Esophagus squamous epithelium (tissue), 5 donors: ENCODE data around the gene SLFN12. TPM values are rescaled to one million over a fixed set of nuclear protein-coding genes. Genes with fewer than 3 reads are reported as not detected.
A peak's percentile ranks its signal among the peaks of the same experiment; 100 is the strongest.

Source experiments
- DNase-seq: peaks from one replicate; lab custom pipeline; 2025; lab: John Stamatoyannopoulos, UW
- H3K27ac ChIP-seq, 4 donors: fragments of 200-600 bp; sonication (generic); one replicate each; pipeline ENCODE4 v1.5.1; 2016 to 2019; ENCODE audit warnings: mild to moderate bottlenecking in 1 of 4
- H3K27me3 ChIP-seq, 4 donors: fragments of 200-600 bp; sonication (generic); 1 replicate in 3 of 4; 2 replicates in 1 of 4; pipeline versions ENCODE4 v1.5.1 to v1.6.0; 2017 to 2021; ENCODE audit warnings: antibody characterized with exemption in 1 of 4
- H3K36me3 ChIP-seq, 3 donors: fragments of 200-600 bp; sonication (generic); one replicate each; pipeline ENCODE4 v1.5.1; 2016 to 2019
- H3K4me1 ChIP-seq, 3 donors: fragments of 200-600 bp; sonication (generic); one replicate each; pipeline ENCODE4 v1.5.1; 2017 to 2019
- H3K4me3 ChIP-seq, 4 donors: fragments of 200-600 bp; sonication (generic); 1 replicate in 3 of 4; 2 replicates in 1 of 4; pipeline ENCODE4 v1.5.1; 2016 to 2019; ENCODE audit warnings: mild to moderate bottlenecking in 2 of 4, moderate library complexity in 1 of 4
- H3K9me3 ChIP-seq, 3 donors: fragments of 200-600 bp; sonication (generic); one replicate each; pipeline ENCODE4 v1.5.1; 2016 to 2019
- CTCF ChIP-seq, 6 experiments: fragments of 450-650 bp in 4 of 6; fragments of 200-600 bp in 2 of 6; sonication (generic) in 2 of 6; IDR thresholded peaks; one replicate each; pipeline ENCODE4 v1.5.1; 2016 to 2019; ENCODE audit warnings: antibody characterized with exemption in 6 of 6, mild to moderate bottlenecking in 4 of 6, moderate library complexity in 4 of 6
- POLR2A ChIP-seq, 4 donors: fragments of 450-650 bp; IDR thresholded peaks; one replicate each; pipeline ENCODE4 v1.6.1; 2017; ENCODE audit warnings: antibody characterized with exemption in 4 of 4, mild to moderate bottlenecking in 4 of 4, moderate library complexity in 3 of 4
- WGBS, 2 donors: methylation state at CpG; one replicate each; pipeline ENCODE4 v1.1.5; 2018; 5-methylcytosine and 5-hydroxymethylcytosine counted together
- intact Hi-C: fragments of 100-400 bp; cut with DNase I; formaldehyde crosslinking; loops from one replicate; pipeline ENCODE4 v1.15.0; 2022
- small RNA-seq, 4 donors: library from RNA; depleted of rRNA; stranded (forward); fragments of <200 nt; gene quantifications; one replicate each; pipeline ENCODE3, GENCODE V24; 2016
- total RNA-seq, 4 donors: library from RNA; depleted of rRNA; stranded (reverse); fragments of >200 nt; gene quantifications; one replicate each; pipeline ENCODE4 v1.1.0, GENCODE V29; 2016
- donor health status: DM: yes; HTN: yes; CAD: no.

SLFN12 gene
- total RNA-seq, 4 donors from 2014 or later, result 1.3 to 5.0 (median 3.7) TPM

DNA sequence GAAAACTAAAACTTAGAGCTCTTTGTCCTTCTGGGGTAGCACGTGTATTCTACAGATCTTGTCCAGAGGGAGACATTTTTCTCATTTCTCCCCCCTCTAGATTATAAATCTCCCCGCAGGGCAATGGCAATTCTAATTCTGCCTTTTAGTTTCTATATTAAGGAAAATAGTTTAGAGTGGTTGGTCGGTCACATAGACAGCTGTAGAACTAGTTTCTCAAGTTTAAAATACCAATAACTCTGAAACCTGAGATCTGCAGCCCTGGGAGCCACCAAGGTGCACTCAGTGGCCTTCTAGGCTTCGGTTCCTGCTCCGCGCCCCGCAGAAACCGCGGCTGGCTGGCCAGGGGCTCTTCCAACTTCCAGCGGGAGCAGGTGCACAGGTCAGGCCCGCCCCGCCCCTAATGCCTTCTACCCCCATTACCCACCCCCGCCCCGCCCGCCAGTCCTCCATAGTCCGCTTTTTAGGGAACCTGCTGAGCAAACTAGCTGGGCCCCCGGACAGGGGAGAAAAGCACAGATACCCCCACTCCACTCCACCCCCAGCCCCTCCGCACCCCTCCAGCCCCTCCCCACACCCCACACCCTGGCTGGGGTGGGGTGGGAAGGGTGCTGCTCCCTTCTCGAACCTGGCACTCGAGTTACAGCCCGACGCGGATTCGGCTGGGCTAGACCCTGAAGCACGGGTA, 59.3 kb downstream of the SLFN12 start:
- peak overlapping the region; percentile 76 to 94 (median 90) for H3K27ac ChIP-seq
- no peaks in the 10 kb centered on the region for H3K36me3 ChIP-seq
- peak overlapping the region; percentile 42 to 87 (median 64) for H3K4me3 ChIP-seq
- no peaks in the 10 kb centered on the region for H3K9me3 ChIP-seq
- intact Hi-C loops, result no loop called here
- H3K27me3 ChIP-seq, result peaks cover 0 to 16% (median 0%) of the 10 kb centered on the region in 4 donors
- DNase-seq, result no peak
- 1 to 2% methylated on average over 4 to 11 of the region's 25 CpGs for WGBS, 2 donors
- TF ChIP-seq CTCF (IDR thresholded peaks at IDR 0.05), result no peak
- no peak for TF ChIP-seq POLR2A (IDR thresholded peaks at IDR 0.05)
- H3K4me1 ChIP-seq, result peaks cover 0 to 48% (median 11%) of the 10 kb centered on the region in 3 donors

DNA sequence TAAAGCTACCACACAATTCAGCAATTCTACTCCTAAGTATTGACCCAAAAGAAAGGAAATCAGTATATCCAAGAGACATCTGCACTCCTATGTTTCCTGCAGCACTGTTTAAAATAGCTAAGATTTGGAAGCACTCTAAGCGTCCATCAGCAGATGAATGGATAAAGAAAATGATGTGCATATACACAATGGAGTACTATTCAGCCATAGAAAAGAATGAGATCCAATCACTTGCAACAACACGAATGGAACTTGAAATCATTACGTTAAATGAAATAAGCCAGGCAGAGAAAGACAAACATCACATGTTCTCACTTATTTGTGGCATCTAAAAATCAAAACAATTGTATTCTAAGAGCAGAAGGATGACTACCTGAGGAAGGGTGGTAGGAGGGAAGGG, 60.4 kb downstream of the SLFN12 start:
- intact Hi-C loops, result no loop called here
- Histone ChIP-seq H3K27me3 (peaks cover 0 to 16% (median 0%) of the 10 kb centered on the region in 4 donors), H3K4me1 (peaks cover 0 to 55% (median 11%) of the 10 kb centered on the region in 3 donors), H3K36me3 (no peaks in the 10 kb centered on the region), H3K4me3 (peak overlapping the region in 1 of 4 donors; percentile 87), H3K9me3 (no peaks in the 10 kb centered on the region), H3K27ac (no peak overlapping the region)
- TF ChIP-seq CTCF (IDR thresholded peaks at IDR 0.05), result no peak
- TF ChIP-seq POLR2A (IDR thresholded peaks at IDR 0.05), result no peak
- WGBS, 2 donors, result 82 to 86% methylated on average over 3 of the region's 3 CpGs
- no peak for DNase-seq

GRCh38 chr17:35368081-35368830, 64.0 kb downstream of the SLFN12 start:
- Histone ChIP-seq H3K4me1 (peaks cover 0 to 25% (median 4%) of the 10 kb centered on the region in 3 donors), H3K27me3 (peaks cover 0 to 13% (median 0%) of the 10 kb centered on the region in 4 donors), H3K36me3 (peaks cover 0 to 3% (median 0%) of the 10 kb centered on the region in 3 donors), H3K9me3 (no peaks in the 10 kb centered on the region), H3K27ac (peak overlapping the region in 1 of 4 donors; percentile 26), H3K4me3 (no peak overlapping the region)
- intact Hi-C loops, result no loop called here
- TF ChIP-seq CTCF (IDR thresholded peaks at IDR 0.05) (no peak), POLR2A (IDR thresholded peaks at IDR 0.05) (no peak)
- no peak for DNase-seq
- WGBS, 2 donors, result 48 to 73% methylated on average over 2 to 4 of the region's 4 CpGs

DNA sequence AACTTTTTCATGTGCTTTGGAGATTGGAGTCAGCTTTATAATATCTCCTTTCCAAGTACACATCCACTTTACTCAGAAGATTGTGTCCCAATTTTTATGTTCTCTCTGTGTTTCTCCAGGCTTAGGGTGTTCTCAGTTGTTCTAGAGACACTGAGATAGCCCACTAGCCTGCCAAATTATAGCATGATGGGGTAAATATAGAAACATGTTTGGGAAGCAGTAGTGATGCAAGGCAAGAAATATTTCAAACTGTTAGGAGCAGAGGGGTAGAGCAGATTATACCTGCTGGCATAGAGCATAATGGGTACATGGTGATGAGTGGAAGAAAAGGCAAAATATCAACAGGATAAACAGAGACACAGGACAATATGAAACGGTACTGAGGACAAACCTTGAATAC, 71.3 kb downstream of the SLFN12 start:
- DNase-seq, result no peak
- WGBS, 2 donors, result 60 to 63% methylated on average over 1 of the region's 1 CpG
- no peak overlapping the region for H3K27ac ChIP-seq
- H3K4me1 ChIP-seq, result no peaks in the 10 kb centered on the region
- no peaks in the 10 kb centered on the region for H3K9me3 ChIP-seq
- H3K36me3 ChIP-seq, result peaks cover 0 to 38% (median 6%) of the 10 kb centered on the region in 3 donors
- TF ChIP-seq POLR2A (IDR thresholded peaks at IDR 0.05) (no peak), CTCF (IDR thresholded peaks at IDR 0.05) (no peak)
- H3K4me3 ChIP-seq, result no peak overlapping the region
- H3K27me3 ChIP-seq, result no peaks in the 10 kb centered on the region
- intact Hi-C loops, result no loop called here

Small RNA genes lying within 50 kb of the gene (small RNA-seq; reads per million reads assigned to genes)
- gene AC060766.3 (0 to 0.07 (median 0) reads per million in 4 donors), gene AC060766.5 (0 reads per million in 4 donors)

Other genes starting within 250 kb of the SLFN12 start
- gene SLC35G3, start 238.1 kb downstream of the SLFN12 start, total RNA-seq, result not detected
- 10 to 100 TPM in 2 of 4 donors, 1 to 10 TPM in 2; 7.3 to 20.4 (median 14.0) TPM for gene SLFN5, start 189.4 kb downstream of the SLFN12 start, total RNA-seq
- gene SLFN11, start 58.9 kb downstream of the SLFN12 start, total RNA-seq, result 10 to 100 TPM in 2 of 4 donors, 1 to 10 TPM in 2; 1.4 to 12.4 (median 10.1) TPM
- gene SLFN13, start 16.3 kb upstream of the SLFN12 start, total RNA-seq, result 1 to 10 TPM; 2.7 to 7.6 (median 5.8) TPM
- gene SLFN12L, start 105.2 kb upstream of the SLFN12 start, total RNA-seq, result 1 to 10 TPM in 3 of 4 donors, under 1 TPM in 1; 0.50 to 3.4 (median 1.2) TPM
- not detected for gene SLFN14, start 128.3 kb upstream of the SLFN12 start, total RNA-seq
- 1 to 10 TPM in 3 of 4 donors, under 1 TPM in 1; 0.95 to 4.4 (median 3.6) TPM for gene PEX12, start 146.1 kb upstream of the SLFN12 start, total RNA-seq
- gene AP2B1, start 154.8 kb upstream of the SLFN12 start, total RNA-seq, result 10 to 100 TPM in 3 of 4 donors, 1 to 10 TPM in 1; 9.7 to 99.4 (median 37.4) TPM